ENCODE results near the gene FBLN5. TPM values are rescaled to one million over a fixed set of nuclear protein-coding genes. Genes with fewer than 3 reads are reported as not detected.

FBLN5 gene, protein sequence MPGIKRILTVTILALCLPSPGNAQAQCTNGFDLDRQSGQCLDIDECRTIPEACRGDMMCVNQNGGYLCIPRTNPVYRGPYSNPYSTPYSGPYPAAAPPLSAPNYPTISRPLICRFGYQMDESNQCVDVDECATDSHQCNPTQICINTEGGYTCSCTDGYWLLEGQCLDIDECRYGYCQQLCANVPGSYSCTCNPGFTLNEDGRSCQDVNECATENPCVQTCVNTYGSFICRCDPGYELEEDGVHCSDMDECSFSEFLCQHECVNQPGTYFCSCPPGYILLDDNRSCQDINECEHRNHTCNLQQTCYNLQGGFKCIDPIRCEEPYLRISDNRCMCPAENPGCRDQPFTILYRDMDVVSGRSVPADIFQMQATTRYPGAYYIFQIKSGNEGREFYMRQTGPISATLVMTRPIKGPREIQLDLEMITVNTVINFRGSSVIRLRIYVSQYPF
- 10 to 100 TPM; 11.5 to 34.3 (median 23.3) TPM for total RNA-seq
- polyA plus RNA-seq = 10 to 100 TPM; 21.4 to 22.5 TPM

DNA sequence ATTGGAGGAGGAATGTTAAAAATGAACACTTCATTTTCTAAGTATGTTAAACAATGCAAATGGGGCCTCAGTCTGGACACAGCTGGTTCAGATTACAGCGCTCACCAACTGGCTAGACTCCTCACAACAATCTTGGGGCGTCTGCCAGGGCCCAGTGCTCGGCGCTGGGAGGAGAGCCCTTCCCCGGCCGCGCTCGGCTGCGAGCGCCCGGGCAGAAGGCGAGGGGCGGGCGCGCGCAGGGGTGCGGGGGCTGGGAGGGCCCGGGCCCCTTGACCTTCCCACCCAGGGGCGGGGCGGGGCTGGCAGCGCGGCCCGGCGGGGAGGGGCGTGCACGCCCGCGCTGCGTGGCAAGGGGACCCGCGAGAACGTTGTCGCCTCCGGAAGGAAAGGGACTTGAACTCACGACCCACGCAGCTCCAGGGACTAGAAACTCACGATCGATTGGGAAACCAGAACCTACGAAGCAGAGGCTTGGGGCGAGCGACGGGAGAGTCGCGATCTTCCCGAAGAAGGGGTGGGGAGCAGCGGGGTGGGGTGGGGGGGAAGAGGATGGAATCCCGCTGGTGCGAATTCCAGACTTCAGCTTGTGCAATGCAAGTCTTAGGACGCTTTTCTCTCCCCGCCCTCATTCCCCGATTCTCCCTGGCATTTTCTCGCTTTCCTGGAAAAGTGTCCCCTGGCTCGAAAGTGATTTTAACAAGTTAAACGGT, at the start of gene FBLN5:
Gene FBLN5 (minus strand): TSS at position 220 of the 710 bp plus-strand sequence. CDS start 465 bp downstream, outside the sequence.
- no peaks in the 10 kb centered on the region for H3K9me3 ChIP-seq
- intact Hi-C loops (cut with DNase I) = no loop called here
- H3K36me3 ChIP-seq = no peaks in the 10 kb centered on the region
- peak; percentile 81 to 88 (median 87) for ATAC-seq
- 1 to 2% methylated on average over 52 to 54 of the region's 54 CpGs for WGBS, 2 donors
- peak; percentile 57 to 80 (median 70) for DNase-seq
- H3K4me3 ChIP-seq = peak within 1 kb of the TSS; percentile 36 to 72 (median 43)
- no peaks in the 10 kb centered on the region for H3K27me3 ChIP-seq
- TF ChIP-seq, protein P1, sequence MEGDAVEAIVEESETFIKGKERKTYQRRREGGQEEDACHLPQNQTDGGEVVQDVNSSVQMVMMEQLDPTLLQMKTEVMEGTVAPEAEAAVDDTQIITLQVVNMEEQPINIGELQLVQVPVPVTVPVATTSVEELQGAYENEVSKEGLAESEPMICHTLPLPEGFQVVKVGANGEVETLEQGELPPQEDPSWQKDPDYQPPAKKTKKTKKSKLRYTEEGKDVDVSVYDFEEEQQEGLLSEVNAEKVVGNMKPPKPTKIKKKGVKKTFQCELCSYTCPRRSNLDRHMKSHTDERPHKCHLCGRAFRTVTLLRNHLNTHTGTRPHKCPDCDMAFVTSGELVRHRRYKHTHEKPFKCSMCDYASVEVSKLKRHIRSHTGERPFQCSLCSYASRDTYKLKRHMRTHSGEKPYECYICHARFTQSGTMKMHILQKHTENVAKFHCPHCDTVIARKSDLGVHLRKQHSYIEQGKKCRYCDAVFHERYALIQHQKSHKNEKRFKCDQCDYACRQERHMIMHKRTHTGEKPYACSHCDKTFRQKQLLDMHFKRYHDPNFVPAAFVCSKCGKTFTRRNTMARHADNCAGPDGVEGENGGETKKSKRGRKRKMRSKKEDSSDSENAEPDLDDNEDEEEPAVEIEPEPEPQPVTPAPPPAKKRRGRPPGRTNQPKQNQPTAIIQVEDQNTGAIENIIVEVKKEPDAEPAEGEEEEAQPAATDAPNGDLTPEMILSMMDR (IDR thresholded peaks at IDR 0.05) = no peak
- H3K27ac ChIP-seq = peak within 1 kb of the TSS in 1 of 4 donors; percentile 37
- H3K4me1 ChIP-seq = no peaks in the 10 kb centered on the region
- FAIRE-seq = no peak

- DNase-seq = no peak
- 31 to 41% methylated on average over 2 of the region's 2 CpGs for WGBS, 2 donors
- no peak overlapping the region for H3K4me3 ChIP-seq
These were observed 49.5 kb upstream of the FBLN5 start for GRCh38 chr14:91996948-91997371.

GRCh38 chr14:91987192-91987591, 39.7 kb upstream of the FBLN5 start:
- H3K4me1 ChIP-seq = peaks cover 12 to 21% (median 13%) of the 10 kb centered on the region in 3 donors
- DNase-seq (no peak), ATAC-seq (no peak), FAIRE-seq (no peak)
- no peaks in the 10 kb centered on the region for H3K27me3 ChIP-seq
- H3K9me3 ChIP-seq = no peaks in the 10 kb centered on the region
- H3K36me3 ChIP-seq = peaks cover 0 to 53% (median 0%) of the 10 kb centered on the region in 3 donors
- intact Hi-C loops (cut with DNase I) = no loop called here
- no peak overlapping the region for H3K4me3 ChIP-seq
- 92 to 93% methylated on average over 3 of the region's 3 CpGs for WGBS, 2 donors
- TF ChIP-seq, protein P1 (IDR thresholded peaks at IDR 0.05) = no peak
- no peak overlapping the region for H3K27ac ChIP-seq

More at GRCh38 chr14:91996948-91997371, 49.5 kb upstream of the FBLN5 start:
- FAIRE-seq (peak; percentile 29), ATAC-seq (peak; percentile 71 to 88 (median 84))
- H3K27ac ChIP-seq = peak overlapping the region in 1 of 4 donors; percentile 39
- H3K27me3 ChIP-seq = no peaks in the 10 kb centered on the region
- TF ChIP-seq, protein P1 (IDR thresholded peaks at IDR 0.05) = peak in 1 of 4 donors; percentile 15
- H3K36me3 ChIP-seq = peaks cover 0 to 43% (median 3%) of the 10 kb centered on the region in 3 donors
- H3K9me3 ChIP-seq = no peaks in the 10 kb centered on the region
- peaks cover 0 to 12% (median under 1%) of the 10 kb centered on the region in 3 donors for H3K4me1 ChIP-seq
- intact Hi-C loops (cut with DNase I) = no loop called here

GRCh38 chr14:91985521-91986255, 38.2 kb upstream of the FBLN5 start:
- Histone ChIP-seq H3K9me3 (no peaks in the 10 kb centered on the region), H3K27me3 (no peaks in the 10 kb centered on the region), H3K4me1 (peaks cover 12 to 21% (median 13%) of the 10 kb centered on the region in 3 donors), H3K36me3 (peaks cover 0 to 39% (median 0%) of the 10 kb centered on the region in 3 donors), H3K4me3 (no peak overlapping the region), H3K27ac (peak overlapping the region in 1 of 4 donors; percentile 5)
- WGBS, 2 donors = 10 to 11% methylated on average over 4 of the region's 4 CpGs
- intact Hi-C loops (cut with DNase I) = no loop called here
- DNase-seq (no peak), FAIRE-seq (peak; percentile 34), ATAC-seq (peak; percentile 48 to 62 (median 52))
- TF ChIP-seq, protein P1 (IDR thresholded peaks at IDR 0.05) = no peak
